T-helper 1 cell treated with Interleukin-12 subunit alpha and Interleukin-12 subunit beta and Interleukin-4 antibody, amounts not matched to agents 30 μg/mL and 1 μg/mL, for 36 hours (primary cell): Measurements from ENCODE around the gene MSI2.

Source experiments
- H3K27ac Mint-ChIP-seq: one replicate; pipeline ENCODE4 v1.8.0; 2021; ENCODE audit warnings: mild to moderate bottlenecking, mixed read lengths
- H3K27me3 Mint-ChIP-seq: one replicate; pipeline ENCODE4 v1.8.0; 2021; ENCODE audit warnings: low read depth, mixed read lengths
- H3K36me3 Mint-ChIP-seq: one replicate; pipeline ENCODE4 v1.8.0; 2021; ENCODE audit warnings: low read depth, mixed read lengths
- H3K4me1 Mint-ChIP-seq: one replicate; pipeline ENCODE4 v1.8.0; 2021; ENCODE audit warnings: low read depth, mixed read lengths
- H3K4me3 Mint-ChIP-seq: one replicate; pipeline ENCODE4 v1.8.0; 2021; ENCODE audit warnings: mild to moderate bottlenecking, moderate library complexity, mixed read lengths
- H3K9me3 Mint-ChIP-seq: one replicate; pipeline ENCODE4 v1.8.0; 2021; ENCODE audit warnings: mixed read lengths

Gene MSI2

GRCh38 chr17:57631871-57632270 is 375.5 kb downstream of the MSI2 start:
- Mint-ChIP-seq H3K4me1 (no peaks in the 10 kb centered on the region), H3K27me3 (no peaks in the 10 kb centered on the region), H3K9me3 (no peaks in the 10 kb centered on the region), H3K4me3 (no peak overlapping the region), H3K27ac (no peak overlapping the region), H3K36me3 (peaks cover 24% of the 10 kb centered on the region)

DNA sequence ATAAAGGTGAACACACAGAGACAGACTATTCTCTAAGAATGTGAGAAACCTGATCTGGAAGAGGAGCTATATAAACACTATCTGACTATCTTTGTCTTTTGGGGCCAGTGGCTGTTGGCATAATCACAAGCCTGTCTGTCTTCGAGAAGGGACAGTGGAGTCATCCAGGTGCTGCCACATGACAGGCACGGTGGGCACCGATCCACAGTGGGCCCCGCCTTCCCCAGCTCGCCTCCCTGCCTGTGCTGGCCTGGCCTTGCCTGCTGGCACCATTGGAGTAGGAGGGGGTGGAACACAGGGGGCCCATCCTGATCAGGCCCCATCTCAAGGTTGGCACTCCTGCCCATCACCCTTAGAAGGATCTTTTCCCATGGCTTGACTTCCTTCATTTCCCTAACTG is 376.0 kb downstream of the MSI2 start:
- Mint-ChIP-seq H3K27me3 (no peaks in the 10 kb centered on the region), H3K4me3 (no peak overlapping the region), H3K4me1 (no peaks in the 10 kb centered on the region), H3K27ac (no peak overlapping the region), H3K9me3 (no peaks in the 10 kb centered on the region), H3K36me3 (peaks cover 24% of the 10 kb centered on the region)

- Mint-ChIP-seq H3K27ac (no peak overlapping the region), H3K36me3 (peaks cover 18% of the 10 kb centered on the region), H3K9me3 (no peaks in the 10 kb centered on the region), H3K27me3 (no peaks in the 10 kb centered on the region), H3K4me1 (no peaks in the 10 kb centered on the region), H3K4me3 (no peak overlapping the region)
Observed at GRCh38 chr17:57633236-57633635, 376.9 kb downstream of the MSI2 start.

DNA sequence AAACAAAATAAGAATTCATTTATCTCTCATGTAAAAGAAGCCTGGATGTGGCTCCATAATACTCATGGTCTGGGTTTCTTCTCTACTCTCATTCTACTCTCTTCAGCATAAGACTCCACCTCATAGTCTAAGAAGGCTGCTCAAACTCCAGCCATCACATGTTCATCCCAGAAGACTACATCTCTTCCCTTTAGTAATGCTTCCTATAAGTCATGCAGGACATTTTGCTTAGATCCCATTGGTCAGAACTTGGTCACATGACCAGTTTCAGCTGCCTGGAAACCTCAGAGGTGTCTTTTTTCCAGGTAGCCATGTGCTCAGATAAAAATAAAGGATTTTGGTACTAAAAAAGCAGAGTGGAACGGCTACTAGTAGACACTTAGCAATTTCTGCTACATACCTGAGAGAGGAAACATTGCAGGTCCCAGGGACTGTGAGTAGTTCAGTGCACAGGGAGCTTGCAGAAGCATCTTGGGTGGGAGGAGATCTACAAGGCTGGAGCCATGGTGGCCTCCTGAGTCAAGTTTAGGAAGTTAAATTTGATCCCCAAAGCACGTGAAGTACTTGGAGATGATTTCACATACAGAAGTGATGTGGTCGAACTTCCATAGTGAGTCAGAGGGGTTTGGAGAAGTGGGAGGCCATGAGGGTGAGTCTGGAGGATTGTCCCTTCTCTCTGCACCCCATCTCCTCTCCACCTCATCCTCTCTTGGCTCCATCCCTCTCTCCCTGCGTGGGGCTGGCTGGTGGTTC is 378.6 kb downstream of the MSI2 start:
- Mint-ChIP-seq H3K36me3 (peaks cover 14% of the 10 kb centered on the region), H3K4me3 (no peak overlapping the region)

GRCh38 chr17:57636274-57636673 is 380.0 kb downstream of the MSI2 start:
- no peak overlapping the region for H3K27ac Mint-ChIP-seq
- H3K9me3 Mint-ChIP-seq, result no peaks in the 10 kb centered on the region
- H3K4me1 Mint-ChIP-seq, result no peaks in the 10 kb centered on the region
- peaks cover 14% of the 10 kb centered on the region for H3K36me3 Mint-ChIP-seq
- no peaks in the 10 kb centered on the region for H3K27me3 Mint-ChIP-seq
- H3K4me3 Mint-ChIP-seq, result no peak overlapping the region

More for the DNA sequence above, 378.6 kb downstream of the MSI2 start:
- no peaks in the 10 kb centered on the region for H3K27me3 Mint-ChIP-seq
- H3K4me1 Mint-ChIP-seq, result no peaks in the 10 kb centered on the region
- H3K9me3 Mint-ChIP-seq, result no peaks in the 10 kb centered on the region
- H3K27ac Mint-ChIP-seq, result no peak overlapping the region

DNA sequence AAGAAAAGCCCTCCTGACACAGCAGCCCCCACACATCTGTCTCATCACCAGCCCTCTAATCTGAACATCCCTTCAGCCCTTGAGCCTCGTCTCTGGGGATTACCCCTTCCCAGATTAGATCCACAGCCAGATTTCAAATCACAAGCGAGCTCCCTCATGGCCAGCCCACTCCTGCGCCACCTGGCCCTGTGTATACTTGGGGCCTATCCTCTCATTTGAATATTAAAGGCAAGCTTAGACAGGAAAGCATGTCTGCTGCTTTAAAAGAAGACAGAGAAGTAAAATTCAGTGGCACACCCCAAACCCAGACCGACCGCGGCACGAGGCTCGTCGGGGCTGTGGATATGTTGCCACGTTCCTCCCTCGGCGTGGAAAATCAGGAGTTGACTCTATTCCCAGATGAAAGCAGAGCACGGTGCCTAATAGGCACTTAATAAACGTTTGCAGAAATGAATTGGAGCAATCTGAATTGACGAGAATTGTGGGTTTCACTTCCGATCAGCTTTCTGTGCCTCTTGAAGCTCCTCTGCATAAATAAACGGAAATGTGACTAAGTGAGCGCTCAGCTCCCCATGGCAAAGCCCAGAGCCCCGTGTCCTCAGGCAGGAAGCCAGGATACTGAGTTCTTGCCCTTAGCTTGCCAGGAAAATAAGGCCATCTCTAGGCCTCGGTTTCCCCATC is 380.8 kb downstream of the MSI2 start:
- H3K27ac Mint-ChIP-seq, result no peak overlapping the region
- H3K27me3 Mint-ChIP-seq, result no peaks in the 10 kb centered on the region
- H3K36me3 Mint-ChIP-seq, result peaks cover 16% of the 10 kb centered on the region
- no peaks in the 10 kb centered on the region for H3K9me3 Mint-ChIP-seq
- H3K4me3 Mint-ChIP-seq, result no peak overlapping the region
- no peaks in the 10 kb centered on the region for H3K4me1 Mint-ChIP-seq

DNA sequence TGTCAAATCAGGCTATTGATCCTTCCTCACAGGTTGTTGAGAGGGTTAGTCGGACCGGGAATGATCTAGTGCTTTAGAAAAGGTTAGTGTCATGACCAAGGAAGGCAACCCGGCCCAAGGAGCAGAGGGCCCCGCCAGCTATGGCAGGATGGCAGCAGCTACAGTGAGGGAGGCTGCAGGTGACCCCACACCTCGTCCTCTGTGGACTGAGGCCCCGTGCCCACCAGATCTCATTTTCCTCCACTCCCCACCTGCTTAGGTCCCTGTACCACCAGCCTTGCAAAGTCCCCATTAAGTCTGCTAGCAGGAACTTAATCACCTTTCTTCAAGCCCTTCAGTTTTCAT is 381.3 kb downstream of the MSI2 start:
- H3K27me3 Mint-ChIP-seq, result no peaks in the 10 kb centered on the region
- H3K27ac Mint-ChIP-seq, result no peak overlapping the region
- H3K9me3 Mint-ChIP-seq, result no peaks in the 10 kb centered on the region
- H3K4me1 Mint-ChIP-seq, result no peaks in the 10 kb centered on the region
- H3K36me3 Mint-ChIP-seq, result peaks cover 14% of the 10 kb centered on the region
- no peak overlapping the region for H3K4me3 Mint-ChIP-seq

DNA sequence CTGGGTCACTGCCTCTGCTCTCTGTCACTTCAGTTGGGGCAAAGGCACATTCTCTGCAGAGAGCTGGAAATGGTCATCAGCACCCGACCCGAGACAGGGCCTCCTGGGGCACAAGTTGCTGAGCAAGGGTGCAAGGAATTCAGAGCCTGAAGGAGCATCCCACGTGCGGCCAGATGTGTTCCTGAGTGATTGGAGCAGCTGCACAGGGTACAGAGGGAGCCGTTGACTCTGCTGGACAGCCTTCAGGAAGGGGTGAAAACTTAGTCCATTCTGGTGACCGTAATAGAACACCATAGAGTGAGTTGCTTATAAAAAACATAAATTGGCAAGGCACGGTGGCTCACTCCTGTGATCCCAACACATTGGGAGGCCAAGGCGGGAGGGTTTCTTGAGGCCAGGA is 382.0 kb downstream of the MSI2 start:
- Mint-ChIP-seq H3K9me3 (no peaks in the 10 kb centered on the region), H3K27me3 (no peaks in the 10 kb centered on the region), H3K4me1 (no peaks in the 10 kb centered on the region), H3K27ac (no peak overlapping the region), H3K36me3 (peaks cover 10% of the 10 kb centered on the region), H3K4me3 (no peak overlapping the region)

GRCh38 chr17:57639381-57639780 is 383.1 kb downstream of the MSI2 start:
- no peak overlapping the region for H3K4me3 Mint-ChIP-seq
- peaks cover 8% of the 10 kb centered on the region for H3K36me3 Mint-ChIP-seq
- no peak overlapping the region for H3K27ac Mint-ChIP-seq
- H3K9me3 Mint-ChIP-seq, result no peaks in the 10 kb centered on the region
- no peaks in the 10 kb centered on the region for H3K27me3 Mint-ChIP-seq
- peaks cover 3% of the 10 kb centered on the region for H3K4me1 Mint-ChIP-seq

GRCh38 chr17:57640079-57640478 is 383.8 kb downstream of the MSI2 start:
- Mint-ChIP-seq H3K9me3 (no peaks in the 10 kb centered on the region), H3K27ac (no peak overlapping the region), H3K4me1 (peaks cover 4% of the 10 kb centered on the region), H3K36me3 (peaks cover 9% of the 10 kb centered on the region), H3K27me3 (no peaks in the 10 kb centered on the region), H3K4me3 (no peak overlapping the region)

DNA sequence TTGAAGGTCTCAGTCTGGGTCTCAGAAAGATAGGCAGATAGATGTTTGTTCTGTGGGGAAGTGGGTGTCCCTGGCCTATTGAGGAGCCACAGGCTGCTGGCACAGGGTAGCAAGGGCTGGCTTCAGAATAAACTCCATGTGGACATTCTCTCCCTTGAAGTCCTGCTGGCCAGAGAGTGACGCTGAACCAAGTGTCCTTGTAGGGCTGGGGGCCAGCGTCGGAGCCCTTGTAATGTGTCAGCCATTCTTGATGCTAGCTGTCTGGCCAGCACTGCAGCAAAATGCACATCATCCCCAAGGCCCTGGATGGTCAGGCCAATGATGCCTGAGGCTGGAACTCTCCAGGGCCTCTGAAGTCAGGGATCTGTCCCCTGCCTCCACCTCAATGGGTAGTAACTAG is 385.4 kb downstream of the MSI2 start:
- Mint-ChIP-seq H3K4me1 (peaks cover 10% of the 10 kb centered on the region), H3K9me3 (no peaks in the 10 kb centered on the region), H3K4me3 (no peak overlapping the region), H3K36me3 (peaks cover 13% of the 10 kb centered on the region), H3K27me3 (no peaks in the 10 kb centered on the region), H3K27ac (no peak overlapping the region)

- H3K36me3 Mint-ChIP-seq, result peaks cover 13% of the 10 kb centered on the region
- no peaks in the 10 kb centered on the region for H3K9me3 Mint-ChIP-seq
- H3K4me1 Mint-ChIP-seq, result peaks cover 10% of the 10 kb centered on the region
- H3K4me3 Mint-ChIP-seq, result no peak overlapping the region
- H3K27me3 Mint-ChIP-seq, result no peaks in the 10 kb centered on the region
- H3K27ac Mint-ChIP-seq, result no peak overlapping the region
Observed at GRCh38 chr17:57643062-57643461, 386.7 kb downstream of the MSI2 start.

GRCh38 chr17:57644326-57644725 is 388.0 kb downstream of the MSI2 start:
- Mint-ChIP-seq H3K36me3 (peaks cover 13% of the 10 kb centered on the region), H3K9me3 (no peaks in the 10 kb centered on the region), H3K27ac (no peak overlapping the region), H3K4me3 (no peak overlapping the region), H3K4me1 (peaks cover 10% of the 10 kb centered on the region), H3K27me3 (no peaks in the 10 kb centered on the region)

- Mint-ChIP-seq H3K27me3 (no peaks in the 10 kb centered on the region), H3K9me3 (no peaks in the 10 kb centered on the region), H3K4me1 (peaks cover 10% of the 10 kb centered on the region), H3K4me3 (no peak overlapping the region), H3K27ac (peak overlapping the region; percentile 33), H3K36me3 (peaks cover 13% of the 10 kb centered on the region)
Observed at GRCh38 chr17:57645950-57646665, 389.8 kb downstream of the MSI2 start.

GRCh38 chr17:57648720-57649119 is 392.4 kb downstream of the MSI2 start:
- peaks cover 9% of the 10 kb centered on the region for H3K36me3 Mint-ChIP-seq

More at GRCh38 chr17:57648720-57649119, 392.4 kb downstream of the MSI2 start:
- no peaks in the 10 kb centered on the region for H3K27me3 Mint-ChIP-seq
- H3K4me3 Mint-ChIP-seq, result no peak overlapping the region
- H3K4me1 Mint-ChIP-seq, result peaks cover 10% of the 10 kb centered on the region
- no peaks in the 10 kb centered on the region for H3K9me3 Mint-ChIP-seq
- no peak overlapping the region for H3K27ac Mint-ChIP-seq
